Osteocyte (in vitro differentiated cells): ENCODE data around the gene ABHD2. TPM values are rescaled to one million over a fixed set of nuclear protein-coding genes. Genes with fewer than 3 reads are reported as not detected.

Experiments
- DNase-seq: peaks from one replicate; pipeline ENCODE4 v3.0.0; 2021; ENCODE audit warnings: mixed read lengths; ENCODE audit not compliant: unreplicated experiment; ENCODE audit errors: extremely low spot score
- H3K27ac Mint-ChIP-seq: one replicate; pipeline ENCODE4 v1.8.0; 2021; ENCODE audit warnings: mild to moderate bottlenecking, mixed read lengths; ENCODE audit not compliant: unreplicated experiment
- H3K27me3 Mint-ChIP-seq: one replicate; pipeline ENCODE4 v1.8.0; 2021; ENCODE audit warnings: mixed read lengths; ENCODE audit not compliant: unreplicated experiment
- H3K36me3 Mint-ChIP-seq: one replicate; pipeline ENCODE4 v1.8.0; 2021; ENCODE audit warnings: mixed read lengths; ENCODE audit not compliant: unreplicated experiment
- H3K4me1 Mint-ChIP-seq: one replicate; pipeline ENCODE4 v1.8.0; 2021; ENCODE audit warnings: mixed read lengths; ENCODE audit not compliant: unreplicated experiment
- H3K4me3 Mint-ChIP-seq: one replicate; pipeline ENCODE4 v1.8.0; 2021; ENCODE audit warnings: mild to moderate bottlenecking, moderate library complexity, mixed read lengths; ENCODE audit not compliant: unreplicated experiment
- H3K9me3 Mint-ChIP-seq: one replicate; pipeline ENCODE4 v1.8.0; 2021; ENCODE audit warnings: mixed read lengths; ENCODE audit not compliant: unreplicated experiment
- CTCF ChIP-seq: fragments of 200-600 bp; sonication (generic); IDR thresholded peaks from 2 replicates; pipeline ENCODE4 v1.5.0; 2021; ENCODE audit warnings: antibody characterized with exemption, mild to moderate bottlenecking, moderate library complexity
- total RNA-seq: library from RNA; stranded (reverse); gene quantifications from 2 replicates; pipeline ENCODE4 v1.2.1, GENCODE V29; 2021

ABHD2 gene
- total RNA-seq, 1 donor from 2014 or later: 85.7 TPM

DNA sequence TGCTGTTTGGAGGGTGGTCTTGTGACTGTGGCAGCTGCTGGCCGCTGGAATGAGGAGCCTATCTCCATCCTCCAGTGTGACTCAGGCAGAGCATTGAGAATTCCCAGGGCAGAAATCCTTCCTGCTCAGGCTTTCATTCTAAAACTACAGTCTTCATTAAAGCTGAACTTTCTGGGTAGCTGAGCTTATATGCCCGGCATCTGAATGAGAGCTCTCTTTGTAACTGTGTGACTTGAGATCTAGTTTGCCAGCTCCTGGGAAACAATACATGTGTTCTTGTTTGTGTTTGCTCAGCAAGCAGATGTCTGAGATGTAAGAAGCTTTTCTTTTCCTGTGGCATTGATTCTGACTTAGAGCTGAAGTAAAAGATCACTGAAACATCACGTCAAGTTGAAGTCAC, 110.7 kb downstream of the ABHD2 start:
- peaks cover 4% of the 10 kb centered on the region for H3K4me1 Mint-ChIP-seq
- TF ChIP-seq CTCF: no peak
- H3K27ac Mint-ChIP-seq: no peak overlapping the region
- H3K36me3 Mint-ChIP-seq: peaks cover 33% of the 10 kb centered on the region
- H3K4me3 Mint-ChIP-seq: no peak overlapping the region
- no peak for DNase-seq
- H3K9me3 Mint-ChIP-seq: no peaks in the 10 kb centered on the region
- H3K27me3 Mint-ChIP-seq: no peaks in the 10 kb centered on the region

- H3K4me1 Mint-ChIP-seq: peaks cover 4% of the 10 kb centered on the region
- peaks cover 29% of the 10 kb centered on the region for H3K36me3 Mint-ChIP-seq
- no peak overlapping the region for H3K27ac Mint-ChIP-seq
- no peaks in the 10 kb centered on the region for H3K27me3 Mint-ChIP-seq
- H3K4me3 Mint-ChIP-seq: no peak overlapping the region
- no peak for TF ChIP-seq CTCF
- no peak for DNase-seq
- no peaks in the 10 kb centered on the region for H3K9me3 Mint-ChIP-seq
Observed at GRCh38 chr15:89199746-89200145, 111.5 kb downstream of the ABHD2 start.

- H3K9me3 Mint-ChIP-seq: no peaks in the 10 kb centered on the region
- DNase-seq: no peak
- no peak overlapping the region for H3K4me3 Mint-ChIP-seq
- peaks cover 4% of the 10 kb centered on the region for H3K4me1 Mint-ChIP-seq
- no peak for TF ChIP-seq CTCF
- H3K27me3 Mint-ChIP-seq: no peaks in the 10 kb centered on the region
- H3K36me3 Mint-ChIP-seq: peaks cover 28% of the 10 kb centered on the region
- H3K27ac Mint-ChIP-seq: no peak overlapping the region
Observed at GRCh38 chr15:89200182-89200581, 111.9 kb downstream of the ABHD2 start.

DNA sequence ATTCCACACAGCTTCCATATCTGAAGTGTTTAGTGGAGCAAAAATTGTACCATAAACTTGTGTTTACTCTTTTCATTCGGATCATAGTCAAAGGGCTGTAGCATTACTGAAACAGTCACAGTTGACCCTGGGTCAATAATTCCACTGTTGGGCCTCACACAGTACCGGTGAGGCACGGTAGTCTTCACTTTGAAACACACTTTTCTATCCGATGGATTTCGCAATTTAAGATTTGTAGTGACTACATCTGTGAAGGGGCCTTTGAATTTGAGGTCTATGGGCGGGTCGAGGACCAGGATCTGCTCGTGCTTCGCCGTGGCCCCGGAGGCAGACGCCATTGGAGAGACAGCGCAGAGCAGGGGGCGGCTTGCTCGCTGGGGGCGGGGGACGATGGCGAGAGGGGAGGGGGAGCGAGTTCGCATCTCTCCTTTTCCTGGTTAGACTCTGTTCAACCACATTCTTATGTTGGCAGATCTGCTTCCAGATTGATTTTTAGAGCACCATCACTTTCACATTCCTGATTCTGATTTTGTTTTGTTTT, 113.3 kb downstream of the ABHD2 start:
- peaks cover 4% of the 10 kb centered on the region for H3K4me1 Mint-ChIP-seq

DNA sequence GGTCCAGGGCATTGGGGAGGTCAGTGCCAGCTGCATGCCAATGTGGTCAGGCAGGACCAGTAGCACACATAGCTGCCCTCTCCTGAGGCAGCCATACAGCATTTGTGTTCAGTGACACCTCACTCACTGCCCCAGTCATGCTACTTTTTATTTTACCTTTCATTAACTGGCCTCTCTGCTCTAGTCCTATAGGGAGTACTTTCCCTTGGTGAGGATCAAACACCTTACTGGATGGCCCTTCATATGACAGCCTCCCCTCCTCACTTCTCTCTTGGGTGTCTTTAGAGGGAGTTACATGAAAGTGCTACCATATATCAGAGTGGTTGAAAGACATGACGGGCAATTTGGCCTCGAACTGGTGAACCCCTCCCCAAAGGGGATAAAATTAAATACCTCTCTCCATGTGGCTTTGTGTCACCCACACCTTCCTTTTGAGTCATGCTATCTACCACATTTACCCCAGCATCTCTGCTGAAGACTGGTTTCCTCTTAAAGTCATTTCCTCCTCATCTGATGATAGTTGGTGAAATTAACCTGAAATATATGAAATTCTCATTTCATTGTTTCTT, 115.5 kb downstream of the ABHD2 start:
- Mint-ChIP-seq H3K36me3 (peaks cover 10% of the 10 kb centered on the region), H3K4me3 (no peak overlapping the region), H3K9me3 (no peaks in the 10 kb centered on the region), H3K27ac (no peak overlapping the region), H3K27me3 (no peaks in the 10 kb centered on the region), H3K4me1 (peaks cover 5% of the 10 kb centered on the region)
- TF ChIP-seq CTCF: no peak
- no peak for DNase-seq

More for the DNA sequence above, 113.3 kb downstream of the ABHD2 start:
- H3K27ac Mint-ChIP-seq: no peak overlapping the region
- H3K36me3 Mint-ChIP-seq: peaks cover 17% of the 10 kb centered on the region
- TF ChIP-seq CTCF: no peak
- no peaks in the 10 kb centered on the region for H3K9me3 Mint-ChIP-seq
- H3K4me3 Mint-ChIP-seq: no peak overlapping the region
- no peaks in the 10 kb centered on the region for H3K27me3 Mint-ChIP-seq
- no peak for DNase-seq
